H9 (cell line): ENCODE data around the gene COL23A1. TPM values are rescaled to one million over a fixed set of nuclear protein-coding genes. Genes with fewer than 3 reads are reported as not detected.

ENCODE experiments used
- DNase-seq: peaks from one replicate; pipeline ENCODE4 v3.0.0-alpha.2; 2017
- H2AFZ ChIP-seq: one replicate; pipeline ENCODE4 v1.6.1; 2013; ENCODE audit warnings: mild to moderate bottlenecking, low read length, control low read depth, moderate library complexity
- H2AK5ac ChIP-seq: 2 replicates; pipeline ENCODE4 v1.6.1; 2013; ENCODE audit warnings: low read length, control low read depth, mixed read lengths; ENCODE audit not compliant: insufficient read length
- H2BK120ac ChIP-seq: one replicate; pipeline ENCODE4 v1.6.1; 2013; ENCODE audit warnings: low read depth, mild to moderate bottlenecking, low read length, control low read depth, inconsistent platforms; ENCODE audit not compliant: poor library complexity, severe bottlenecking
- H2BK12ac ChIP-seq: 2 replicates; pipeline ENCODE4 v1.6.1; 2013; ENCODE audit warnings: low read length, control low read depth, mixed read lengths, low read depth; ENCODE audit not compliant: insufficient read length
- H2BK15ac ChIP-seq: 2 replicates; pipeline ENCODE4 v1.6.1; 2013; ENCODE audit warnings: low read depth, low read length, control low read depth
- H2BK20ac ChIP-seq: one replicate; pipeline ENCODE4 v1.6.1; 2013; ENCODE audit warnings: low read depth, mild to moderate bottlenecking, low read length, control low read depth, inconsistent platforms; ENCODE audit not compliant: poor library complexity, severe bottlenecking
- H2BK5ac ChIP-seq: 2 replicates; pipeline ENCODE4 v1.6.1; 2013; ENCODE audit warnings: low read length, control low read depth, mixed read lengths; ENCODE audit not compliant: insufficient read length
- H3K14ac ChIP-seq: 2 replicates; pipeline ENCODE4 v1.6.1; 2013; ENCODE audit warnings: low read length, control low read depth; ENCODE audit not compliant: insufficient read depth
- H3K18ac ChIP-seq: 2 replicates; pipeline ENCODE4 v1.6.1; 2013; ENCODE audit warnings: low read depth, mild to moderate bottlenecking, mixed read lengths, low read length, control low read depth; ENCODE audit not compliant: insufficient read length
- H3K23ac ChIP-seq: 2 replicates; pipeline ENCODE4 v1.6.1; 2013; ENCODE audit warnings: low read length, control low read depth, mixed read lengths, low read depth; ENCODE audit not compliant: insufficient read length
- H3K23me2 ChIP-seq: 2 replicates; pipeline ENCODE4 v1.6.1; 2013; ENCODE audit warnings: low read depth, mild to moderate bottlenecking, mixed read lengths, low read length, control low read depth; ENCODE audit not compliant: insufficient read length, poor library complexity, severe bottlenecking
- H3K27ac ChIP-seq: 2 replicates; pipeline ENCODE4 v1.5.1; 2013; ENCODE audit warnings: low read length, control low read depth, mixed read lengths, low read depth; ENCODE audit not compliant: insufficient read length
- H3K27me3 ChIP-seq: 2 replicates; pipeline ENCODE4 v1.6.1; 2013; ENCODE audit warnings: low read length, control low read depth, inconsistent platforms; ENCODE audit not compliant: insufficient read depth
- H3K4ac ChIP-seq: 2 replicates; pipeline ENCODE4 v1.6.1; 2013; ENCODE audit warnings: low read depth, mild to moderate bottlenecking, control low read depth, inconsistent platforms, low read length, moderate library complexity
- H3K4me1 ChIP-seq: 2 replicates; pipeline ENCODE4 v1.6.1; 2013; ENCODE audit warnings: low read length, control low read depth, inconsistent platforms; ENCODE audit not compliant: insufficient read depth
- H3K4me2 ChIP-seq: 2 replicates; pipeline ENCODE4 v1.6.1; 2013; ENCODE audit warnings: low read length, control low read depth, mixed read lengths; ENCODE audit not compliant: insufficient read length, insufficient read depth
- H3K56ac ChIP-seq: 2 replicates; pipeline ENCODE4 v1.6.1; 2013; ENCODE audit warnings: low read depth, mild to moderate bottlenecking, mixed read lengths, low read length, control low read depth; ENCODE audit not compliant: insufficient read length
- H3K79me1 ChIP-seq: 2 replicates; pipeline ENCODE4 v1.6.1; 2013; ENCODE audit warnings: low read depth, mild to moderate bottlenecking, moderate library complexity, low read length, control low read depth, inconsistent platforms; ENCODE audit not compliant: insufficient read depth, poor library complexity, severe bottlenecking
- H3K79me2 ChIP-seq: 2 replicates; pipeline ENCODE4 v1.6.1; 2013; ENCODE audit warnings: low read length, control low read depth, inconsistent platforms; ENCODE audit not compliant: insufficient read depth
- H3K9ac ChIP-seq: 2 replicates; pipeline ENCODE4 v1.6.1; 2013; ENCODE audit warnings: low read length, control low read depth, mixed read lengths; ENCODE audit not compliant: insufficient read length; ENCODE audit errors: extremely low read depth
- H3K9me3 ChIP-seq: one replicate; pipeline ENCODE4 v1.6.1; 2013; ENCODE audit warnings: low read depth, low read length, inconsistent platforms; ENCODE audit not compliant: control insufficient read depth
- H3T11ph ChIP-seq: one replicate; pipeline ENCODE4 v1.6.1; 2013; ENCODE audit warnings: mild to moderate bottlenecking, low read length, control low read depth, inconsistent platforms
- H4K20me1 ChIP-seq: one replicate; pipeline ENCODE4 v1.6.1; 2013; ENCODE audit not compliant: control insufficient read depth, insufficient read length, insufficient read depth
- H4K5ac ChIP-seq: 2 replicates; pipeline ENCODE4 v1.6.1; 2013; ENCODE audit warnings: low read depth, mild to moderate bottlenecking, mixed read lengths, low read length, control low read depth; ENCODE audit not compliant: insufficient read length
- H4K8ac ChIP-seq: replicated peaks from 2 replicates; pipeline ENCODE4 v1.6.1; 2013; ENCODE audit warnings: low read length, control low read depth, mixed read lengths, low read depth; ENCODE audit not compliant: insufficient read length
- H4K91ac ChIP-seq: 2 replicates; pipeline ENCODE4 v1.6.1; 2013; ENCODE audit warnings: low read depth, mild to moderate bottlenecking, moderate library complexity, mixed read lengths, low read length, control low read depth; ENCODE audit not compliant: insufficient read length
- H3K27ac Mint-ChIP-seq, 3 experiments: 2 replicates in 2 of 3; 3 replicates in 1 of 3; pipeline ENCODE4 v1.8.0; 2020 to 2021; ENCODE audit warnings: mixed read lengths in 3 of 3, mild to moderate bottlenecking in 1 of 3, moderate library complexity in 1 of 3
- H3K27me3 Mint-ChIP-seq: 2 replicates; pipeline ENCODE4 v1.8.0; 2021; ENCODE audit warnings: low read depth, mild to moderate bottlenecking, moderate library complexity, mixed read lengths
- H3K36me3 Mint-ChIP-seq, 3 experiments: 2 replicates in 2 of 3; 3 replicates in 1 of 3; pipeline ENCODE4 v1.8.0; 2020 to 2021; ENCODE audit warnings: low read depth in 3 of 3, mixed read lengths in 3 of 3; ENCODE audit not compliant: insufficient read depth in 1 of 3
- H3K4me1 Mint-ChIP-seq, 2 experiments: 2 replicates each; pipeline ENCODE4 v1.8.0; 2020; ENCODE audit warnings: mixed read lengths in 2 of 2
- H3K4me3 Mint-ChIP-seq, 2 experiments: 2 replicates in 1 of 2; 3 replicates in 1 of 2; pipeline ENCODE4 v1.8.0; 2020 to 2021; ENCODE audit warnings: mild to moderate bottlenecking in 2 of 2, mixed read lengths in 2 of 2, moderate library complexity in 1 of 2
- H3K9me3 Mint-ChIP-seq, 2 experiments: 2 replicates in 1 of 2; 3 replicates in 1 of 2; pipeline ENCODE4 v1.8.0; 2020; ENCODE audit warnings: mild to moderate bottlenecking in 2 of 2, mixed read lengths in 2 of 2, moderate library complexity in 1 of 2
- WGBS: extraction: QIAGEN DNeasy Blood & Tissue Kit; methylation state at CpG from one replicate; pipeline ENCODE4 v1.1.7; 2013; ENCODE audit warnings: missing lambda C conversion rate, low lambda C conversion rate, mixed read lengths; ENCODE audit not compliant: insufficient read length; ENCODE audit errors: extremely low coverage; 5-methylcytosine and 5-hydroxymethylcytosine counted together
- total RNA-seq: library from RNA; stranded (reverse); gene quantifications from 2 replicates; pipeline ENCODE4 v1.2.1, GENCODE V29; 2021
- TF ChIP-seq, protein P1 (sequence below): fragments of 200-600 bp; sonication (generic); conservative IDR thresholded peaks from 3 replicates; pipeline ENCODE4 v1.8.0; 2021; ENCODE audit warnings: antibody characterized with exemption, mild to moderate bottlenecking

COL23A1 gene
- total RNA-seq, 1 experiment from 2014 or later = 2.6 TPM

DNA sequence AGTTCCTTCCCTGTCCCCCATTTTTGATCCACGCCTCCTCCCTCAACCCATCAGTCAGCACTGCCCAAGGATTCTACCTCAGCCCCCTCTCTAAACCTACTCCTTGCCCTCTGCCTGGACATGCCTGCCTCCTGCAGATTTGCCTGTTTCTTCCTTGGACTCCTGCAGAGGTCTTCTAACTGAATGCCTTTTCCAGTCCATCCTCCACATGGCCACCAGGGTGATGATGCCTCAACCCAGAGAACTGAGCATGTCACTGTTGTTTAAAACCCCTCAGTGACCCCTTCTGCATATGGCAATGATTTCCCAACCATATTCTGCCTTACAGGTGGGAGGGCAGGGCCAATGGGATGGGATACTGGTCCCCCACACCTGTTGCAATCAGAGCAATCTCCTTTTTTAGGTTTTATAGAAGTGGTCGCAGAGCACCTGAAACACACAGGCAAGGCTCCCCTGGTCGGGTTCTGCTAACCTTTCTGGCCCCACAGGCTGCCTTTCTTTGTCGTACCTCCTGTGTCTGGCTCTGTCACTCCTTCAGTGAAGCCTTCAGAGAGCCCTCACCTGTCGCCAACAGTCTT, 366.9 kb downstream of the COL23A1 start:
- no peak overlapping the region for H3K9ac ChIP-seq
- no peak overlapping the region for H3K4me2 ChIP-seq
- no peaks in the 10 kb centered on the region for H3K23me2 ChIP-seq
- H3K9me3 Mint-ChIP-seq = no peaks in the 10 kb centered on the region; a peak in 1 of 5 replicates
- no CpG with 5 or more reads among the region's 5 CpGs for WGBS
- TF ChIP-seq, protein P1, sequence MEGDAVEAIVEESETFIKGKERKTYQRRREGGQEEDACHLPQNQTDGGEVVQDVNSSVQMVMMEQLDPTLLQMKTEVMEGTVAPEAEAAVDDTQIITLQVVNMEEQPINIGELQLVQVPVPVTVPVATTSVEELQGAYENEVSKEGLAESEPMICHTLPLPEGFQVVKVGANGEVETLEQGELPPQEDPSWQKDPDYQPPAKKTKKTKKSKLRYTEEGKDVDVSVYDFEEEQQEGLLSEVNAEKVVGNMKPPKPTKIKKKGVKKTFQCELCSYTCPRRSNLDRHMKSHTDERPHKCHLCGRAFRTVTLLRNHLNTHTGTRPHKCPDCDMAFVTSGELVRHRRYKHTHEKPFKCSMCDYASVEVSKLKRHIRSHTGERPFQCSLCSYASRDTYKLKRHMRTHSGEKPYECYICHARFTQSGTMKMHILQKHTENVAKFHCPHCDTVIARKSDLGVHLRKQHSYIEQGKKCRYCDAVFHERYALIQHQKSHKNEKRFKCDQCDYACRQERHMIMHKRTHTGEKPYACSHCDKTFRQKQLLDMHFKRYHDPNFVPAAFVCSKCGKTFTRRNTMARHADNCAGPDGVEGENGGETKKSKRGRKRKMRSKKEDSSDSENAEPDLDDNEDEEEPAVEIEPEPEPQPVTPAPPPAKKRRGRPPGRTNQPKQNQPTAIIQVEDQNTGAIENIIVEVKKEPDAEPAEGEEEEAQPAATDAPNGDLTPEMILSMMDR = peak; percentile 37; the same call in 2 of the 3 replicates
- no peak overlapping the region for H3K27ac ChIP-seq
- H3K14ac ChIP-seq = no peak overlapping the region
- H2BK15ac ChIP-seq = no peak overlapping the region
- H4K8ac ChIP-seq = no peak overlapping the region
- H2BK20ac ChIP-seq = no peak overlapping the region
- peaks cover 38 to 78% (median 59%) of the 10 kb centered on the region in 3 experiments; a peak in 6 of 7 replicates for H3K36me3 Mint-ChIP-seq
- peaks cover 17% of the 10 kb centered on the region in 2 experiments for H3K4me1 Mint-ChIP-seq
- no peak overlapping the region for H3T11ph ChIP-seq
- peaks cover 3% of the 10 kb centered on the region for H4K20me1 ChIP-seq
- no peak overlapping the region for H2AFZ ChIP-seq
- no peak overlapping the region for H3K4ac ChIP-seq
- no peak overlapping the region for H2AK5ac ChIP-seq
- H2BK12ac ChIP-seq = no peak overlapping the region
- no peak overlapping the region for H4K91ac ChIP-seq
- peaks cover 2% of the 10 kb centered on the region; the same call in 1 of the 2 replicates for H3K4me1 ChIP-seq
- no peaks in the 10 kb centered on the region for H3K27me3 Mint-ChIP-seq
- H3K79me2 ChIP-seq = no peaks in the 10 kb centered on the region
- no peak overlapping the region for H2BK120ac ChIP-seq
- no peak for DNase-seq
- peak overlapping the region in 2 of 3 experiments; percentile 64 to 84; a peak in 4 of 7 replicates for H3K27ac Mint-ChIP-seq
- no peak overlapping the region for H3K18ac ChIP-seq
- no peak overlapping the region for H2BK5ac ChIP-seq
- no peaks in the 10 kb centered on the region for H3K27me3 ChIP-seq
- no peak overlapping the region for H4K5ac ChIP-seq
- no peak overlapping the region for H3K23ac ChIP-seq
- no peak overlapping the region for H3K56ac ChIP-seq
- H3K4me3 Mint-ChIP-seq = 0 out of 5 replicates have a peak overlapping the region, but pooled peaks of 1 of the 2 experiments have one; percentile 5
- no peaks in the 10 kb centered on the region for H3K79me1 ChIP-seq
- no peaks in the 10 kb centered on the region for H3K9me3 ChIP-seq
